Measurements from ENCODE around the gene ADARB2.

- no peak for TF ChIP-seq CTCF (IDR thresholded peaks at IDR 0.05)
- TF ChIP-seq POLR2A (IDR thresholded peaks at IDR 0.05): no peak
Measured at GRCh38 chr10:1373287-1373686, 364.0 kb downstream of the ADARB2 start.

Measured in Peyer's patch (tissue), 4 donors.